Uterus (tissue), 2 donors: ENCODE measurements around the gene CLRN2.

ENCODE experiments used
- POLR2A ChIP-seq, 2 donors: fragments of 450-650 bp; IDR thresholded peaks; one replicate each; pipeline ENCODE4 v1.6.1; 2016; ENCODE audit warnings: antibody characterized with exemption in 2 of 2, mild to moderate bottlenecking in 1 of 2, moderate library complexity in 1 of 2
- TF ChIP-seq, protein P1 (sequence below), 4 experiments: fragments of 200-600 bp in 2 of 4; fragments of 450-650 bp in 2 of 4; sonication (generic) in 2 of 4; IDR thresholded peaks; one replicate each; pipeline ENCODE4 v1.5.1; 2016 to 2019; ENCODE audit warnings: antibody characterized with exemption in 4 of 4, mild to moderate bottlenecking in 2 of 4, moderate library complexity in 1 of 4

DNA sequence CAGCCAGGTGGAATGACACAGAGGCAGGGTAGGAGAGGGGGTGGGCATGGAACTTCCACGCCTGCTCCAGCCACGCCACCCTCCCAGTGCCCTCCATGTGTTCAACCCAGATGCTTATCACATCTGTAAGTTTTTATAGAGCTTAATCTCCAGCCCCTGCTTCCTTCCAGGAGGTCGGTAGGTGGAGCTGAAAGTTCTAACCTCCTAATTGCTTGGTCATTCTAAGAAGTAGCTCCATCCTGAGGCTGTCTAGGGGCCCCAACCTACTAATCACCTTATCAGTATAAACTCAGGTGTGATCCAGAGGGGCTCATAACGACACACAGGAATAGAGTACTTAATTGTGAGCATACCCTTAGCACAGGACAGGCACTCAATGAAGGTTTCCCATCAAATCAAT is 21.3 kb upstream of the CLRN2 start:
- TF ChIP-seq, protein P1, sequence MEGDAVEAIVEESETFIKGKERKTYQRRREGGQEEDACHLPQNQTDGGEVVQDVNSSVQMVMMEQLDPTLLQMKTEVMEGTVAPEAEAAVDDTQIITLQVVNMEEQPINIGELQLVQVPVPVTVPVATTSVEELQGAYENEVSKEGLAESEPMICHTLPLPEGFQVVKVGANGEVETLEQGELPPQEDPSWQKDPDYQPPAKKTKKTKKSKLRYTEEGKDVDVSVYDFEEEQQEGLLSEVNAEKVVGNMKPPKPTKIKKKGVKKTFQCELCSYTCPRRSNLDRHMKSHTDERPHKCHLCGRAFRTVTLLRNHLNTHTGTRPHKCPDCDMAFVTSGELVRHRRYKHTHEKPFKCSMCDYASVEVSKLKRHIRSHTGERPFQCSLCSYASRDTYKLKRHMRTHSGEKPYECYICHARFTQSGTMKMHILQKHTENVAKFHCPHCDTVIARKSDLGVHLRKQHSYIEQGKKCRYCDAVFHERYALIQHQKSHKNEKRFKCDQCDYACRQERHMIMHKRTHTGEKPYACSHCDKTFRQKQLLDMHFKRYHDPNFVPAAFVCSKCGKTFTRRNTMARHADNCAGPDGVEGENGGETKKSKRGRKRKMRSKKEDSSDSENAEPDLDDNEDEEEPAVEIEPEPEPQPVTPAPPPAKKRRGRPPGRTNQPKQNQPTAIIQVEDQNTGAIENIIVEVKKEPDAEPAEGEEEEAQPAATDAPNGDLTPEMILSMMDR (IDR thresholded peaks at IDR 0.05) = no peak
- TF ChIP-seq POLR2A (IDR thresholded peaks at IDR 0.05) = no peak
